ENCODE results near the gene APBA2.
A peak's percentile ranks its signal among the peaks of the same experiment; 100 is the strongest.

APBA2 gene

GRCh38 chr15:29139540-29140459 is 254.0 kb downstream of the APBA2 start:
- Histone ChIP-seq H2AFZ (ENCODE audit: low read depth, low read length) (peak overlapping the region; percentile 60; the same call in 1 of the 2 replicates), H3K27me3 (ENCODE audit: low read depth, low read length) (0 out of 2 replicates have a peak, but pooled peaks cover 5% of the 10 kb centered on the region), H3K79me2 (ENCODE audit: low read length) (no peaks in the 10 kb centered on the region), H3K9ac (ENCODE audit: low read length) (no peak overlapping the region), H4K20me1 (ENCODE audit: insufficient read depth, low read length) (no peaks in the 10 kb centered on the region), H3K4me2 (ENCODE audit: low read length) (peak overlapping the region; percentile 77), H3K9me3 (ENCODE audit: insufficient read depth, low read length) (no peaks in the 10 kb centered on the region), H3K4me1 (ENCODE audit: low read length) (peaks cover 27% of the 10 kb centered on the region), H3K27ac (ENCODE audit: low read length) (no peak overlapping the region), H3K36me3 (replicated peaks; ENCODE audit: low read depth, low read length) (no peaks in the 10 kb centered on the region), H3K4me3 (ENCODE audit: low read length) (peak overlapping the region; percentile 60)
- TF ChIP-seq EZH2phosphoT487 (IDR thresholded peaks at IDR 0.05; ENCODE audit: low read depth) (no peak), CTCF (IDR thresholded peaks at IDR 0.05; ENCODE audit: low read depth, low read length) (peak; percentile 86)

- Histone ChIP-seq H3K4me2 (ENCODE audit: low read length) (peak overlapping the region; percentile 77; the same call in 1 of the 2 replicates), H3K4me1 (ENCODE audit: low read length) (peaks cover 27% of the 10 kb centered on the region), H2AFZ (ENCODE audit: low read depth, low read length) (no peak overlapping the region), H3K9ac (ENCODE audit: low read length) (no peak overlapping the region), H3K79me2 (ENCODE audit: low read length) (no peaks in the 10 kb centered on the region), H3K27me3 (ENCODE audit: low read depth, low read length) (0 out of 2 replicates have a peak, but pooled peaks cover 5% of the 10 kb centered on the region), H3K27ac (ENCODE audit: low read length) (no peak overlapping the region), H3K9me3 (ENCODE audit: insufficient read depth, low read length) (no peaks in the 10 kb centered on the region), H3K4me3 (ENCODE audit: low read length) (no peak overlapping the region), H3K36me3 (replicated peaks; ENCODE audit: low read depth, low read length) (no peaks in the 10 kb centered on the region), H4K20me1 (ENCODE audit: insufficient read depth, low read length) (no peaks in the 10 kb centered on the region)
- TF ChIP-seq CTCF (IDR thresholded peaks at IDR 0.05; ENCODE audit: low read depth, low read length) (no peak), EZH2phosphoT487 (IDR thresholded peaks at IDR 0.05; ENCODE audit: low read depth) (no peak)
Measured at GRCh38 chr15:29140475-29141307, 254.9 kb downstream of the APBA2 start.

GRCh38 chr15:29141308-29142128 is 255.7 kb downstream of the APBA2 start:
- Histone ChIP-seq H3K4me1 (ENCODE audit: low read length) (peaks cover 27% of the 10 kb centered on the region), H3K9me3 (ENCODE audit: insufficient read depth, low read length) (no peaks in the 10 kb centered on the region), H4K20me1 (ENCODE audit: insufficient read depth, low read length) (no peaks in the 10 kb centered on the region), H3K27ac (ENCODE audit: low read length) (no peak overlapping the region), H3K79me2 (ENCODE audit: low read length) (no peaks in the 10 kb centered on the region), H3K9ac (ENCODE audit: low read length) (no peak overlapping the region), H3K4me3 (ENCODE audit: low read length) (no peak overlapping the region), H3K27me3 (ENCODE audit: low read depth, low read length) (0 out of 2 replicates have a peak, but pooled peaks cover 5% of the 10 kb centered on the region), H3K4me2 (ENCODE audit: low read length) (peak overlapping the region; percentile 25), H2AFZ (ENCODE audit: low read depth, low read length) (no peak overlapping the region; the same call in 1 of the 2 replicates), H3K36me3 (replicated peaks; ENCODE audit: low read depth, low read length) (no peaks in the 10 kb centered on the region)
- no peak for TF ChIP-seq CTCF (IDR thresholded peaks at IDR 0.05; ENCODE audit: low read depth, low read length)
- TF ChIP-seq EZH2phosphoT487 (IDR thresholded peaks at IDR 0.05; ENCODE audit: low read depth) = no peak
